KMS-11 (cell line): Measurements from ENCODE around the gene HNF1A.

Experiments used
- H2AFZ ChIP-seq: fragments of 200-600 bp; sonication (generic); 2 replicates; pipeline ENCODE4 v1.6.1; 2016; ENCODE audit warnings: antibody characterized with exemption, mixed run types, low read depth
- H3K27ac ChIP-seq: fragments of 200-600 bp; sonication (generic); 2 replicates; pipeline ENCODE4 v1.6.1; 2016; ENCODE audit warnings: mild to moderate bottlenecking, mixed run types
- H3K27me3 ChIP-seq: fragments of 200-600 bp; sonication (generic); 2 replicates; pipeline ENCODE4 v1.6.1; 2017; ENCODE audit warnings: mild to moderate bottlenecking, low read depth, mixed run types, moderate library complexity; ENCODE audit not compliant: insufficient read depth
- H3K36me3 ChIP-seq: fragments of 200-600 bp; sonication (generic); 2 replicates; pipeline ENCODE4 v1.6.1; 2017; ENCODE audit warnings: mild to moderate bottlenecking, mixed run types; ENCODE audit not compliant: insufficient read depth
- H3K4me1 ChIP-seq: fragments of 200-600 bp; sonication (generic); 2 replicates; pipeline ENCODE4 v1.6.1; 2016; ENCODE audit warnings: mild to moderate bottlenecking, low read depth, mixed run types; ENCODE audit not compliant: poor library complexity, severe bottlenecking
- H3K4me2 ChIP-seq: fragments of 200-600 bp; sonication (generic); 2 replicates; pipeline ENCODE4 v1.7.0; 2016; ENCODE audit warnings: mild to moderate bottlenecking, mixed run types
- H3K4me3 ChIP-seq: fragments of 200-600 bp; sonication (generic); IDR thresholded peaks from 2 replicates; pipeline ENCODE4 v1.6.1; 2017; ENCODE audit warnings: low read depth, low read length, mixed read lengths; ENCODE audit not compliant: insufficient read depth
- H3K79me2 ChIP-seq: fragments of 200-600 bp; sonication (generic); 2 replicates; pipeline ENCODE4 v1.6.1; 2016; ENCODE audit warnings: low read depth, mixed run types; ENCODE audit not compliant: insufficient read depth
- H3K9ac ChIP-seq: fragments of 200-600 bp; sonication (generic); 2 replicates; pipeline ENCODE4 v1.6.1; 2016; ENCODE audit warnings: mild to moderate bottlenecking, mixed run types
- H4K20me1 ChIP-seq: fragments of 200-600 bp; sonication (generic); 2 replicates; pipeline ENCODE4 v1.6.1; 2016; ENCODE audit warnings: mild to moderate bottlenecking, mixed run types; ENCODE audit not compliant: insufficient read depth
- CTCF ChIP-seq: fragments of 200-600 bp; sonication (generic); conservative IDR thresholded peaks from 2 replicates; pipeline ENCODE4 v1.6.1; 2017; ENCODE audit warnings: low read depth, mild to moderate bottlenecking, antibody characterized with exemption, low read length, moderate library complexity, mixed read lengths

The HNF1A gene

GRCh38 chr12:120993496-120993895, 15.2 kb downstream of the HNF1A start:
- no peak overlapping the region for H3K4me2 ChIP-seq
- H3K27ac ChIP-seq = no peak overlapping the region
- no peak overlapping the region for H2AFZ ChIP-seq
- H3K9ac ChIP-seq = no peak overlapping the region
- no peaks in the 10 kb centered on the region for H4K20me1 ChIP-seq
- no peak overlapping the region for H3K4me3 ChIP-seq
- H3K4me1 ChIP-seq = no peaks in the 10 kb centered on the region
- no peaks in the 10 kb centered on the region for H3K27me3 ChIP-seq
- H3K79me2 ChIP-seq = no peaks in the 10 kb centered on the region
- no peaks in the 10 kb centered on the region for H3K36me3 ChIP-seq
- no peak for TF ChIP-seq CTCF

- Histone ChIP-seq H3K79me2 (no peaks in the 10 kb centered on the region), H3K27me3 (no peaks in the 10 kb centered on the region), H4K20me1 (no peaks in the 10 kb centered on the region), H2AFZ (no peak overlapping the region), H3K4me1 (no peaks in the 10 kb centered on the region), H3K27ac (no peak overlapping the region), H3K9ac (no peak overlapping the region), H3K36me3 (no peaks in the 10 kb centered on the region), H3K4me2 (no peak overlapping the region), H3K4me3 (no peak overlapping the region)
- no peak for TF ChIP-seq CTCF
These were observed 15.7 kb downstream of the HNF1A start for GRCh38 chr12:120994059-120994458.

DNA sequence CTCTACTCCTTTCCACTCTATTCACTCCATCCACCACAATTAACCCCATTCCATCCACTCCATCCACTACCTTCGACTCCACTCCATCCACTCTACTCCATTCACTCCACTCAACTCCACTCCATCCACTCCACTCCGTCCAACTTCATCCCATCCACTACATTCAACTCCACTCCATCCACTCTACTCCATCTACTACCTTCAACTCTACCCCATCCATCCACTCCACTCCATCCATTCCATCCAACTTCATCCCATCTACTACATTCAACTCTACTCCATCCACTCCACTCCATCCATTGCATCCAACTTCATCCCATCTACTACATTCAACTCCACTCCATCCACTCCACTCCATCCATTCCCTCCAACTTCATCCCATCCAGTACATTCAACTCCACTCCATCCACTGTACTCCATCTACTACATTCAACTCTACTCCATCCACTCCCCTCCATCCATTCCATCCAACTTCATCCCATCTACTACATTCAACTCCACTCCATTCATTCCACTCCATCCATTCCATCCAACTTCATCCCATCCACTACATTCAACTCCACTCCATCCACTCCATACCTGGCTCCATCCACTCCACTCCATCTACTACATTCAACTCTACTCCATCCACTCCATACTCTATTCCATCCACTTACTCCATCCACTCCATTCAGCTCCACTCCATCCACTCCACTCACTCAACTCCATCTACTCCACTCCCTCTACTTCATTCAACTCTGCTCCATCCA, 16.4 kb downstream of the HNF1A start:
- H3K4me1 ChIP-seq = no peaks in the 10 kb centered on the region
- TF ChIP-seq CTCF = no peak
- H3K27me3 ChIP-seq = no peaks in the 10 kb centered on the region
- H3K4me2 ChIP-seq = no peak overlapping the region
- no peak overlapping the region for H3K4me3 ChIP-seq
- H3K79me2 ChIP-seq = no peaks in the 10 kb centered on the region
- H3K36me3 ChIP-seq = no peaks in the 10 kb centered on the region
- no peak overlapping the region for H3K27ac ChIP-seq
- H3K9ac ChIP-seq = no peak overlapping the region
- no peak overlapping the region for H2AFZ ChIP-seq
- no peaks in the 10 kb centered on the region for H4K20me1 ChIP-seq

- no peaks in the 10 kb centered on the region for H4K20me1 ChIP-seq
- H3K9ac ChIP-seq = no peak overlapping the region
- TF ChIP-seq CTCF = no peak
- H3K27me3 ChIP-seq = no peaks in the 10 kb centered on the region
- no peaks in the 10 kb centered on the region for H3K36me3 ChIP-seq
- peaks cover 6% of the 10 kb centered on the region for H3K4me1 ChIP-seq
- no peak overlapping the region for H3K4me2 ChIP-seq
- no peak overlapping the region for H3K27ac ChIP-seq
- no peak overlapping the region for H3K4me3 ChIP-seq
- H3K79me2 ChIP-seq = no peaks in the 10 kb centered on the region
- H2AFZ ChIP-seq = no peak overlapping the region
These were observed 17.9 kb downstream of the HNF1A start for GRCh38 chr12:120996133-120996746.
